Testis (tissue), 3 donors: ENCODE data around the gene ELMOD1. TPM values are rescaled to one million over a fixed set of nuclear protein-coding genes. Genes with fewer than 3 reads are reported as not detected.

ENCODE experiments used
- DNase-seq: peaks from one replicate; pipeline ENCODE4 v3.0.0-alpha.2; 2019
- H3K27ac ChIP-seq, 2 donors: fragments of 200-600 bp; sonication (generic); one replicate each; pipeline ENCODE4 v1.5.1; 2019
- H3K27me3 ChIP-seq: fragments of 200-600 bp; sonication (generic); one replicate; pipeline ENCODE4 v1.5.1; 2019
- H3K36me3 ChIP-seq: fragments of 200-600 bp; sonication (generic); one replicate; pipeline ENCODE4 v1.5.1; 2017; ENCODE audit warnings: low read depth; ENCODE audit errors: missing control alignments
- H3K4me1 ChIP-seq: fragments of 200-600 bp; sonication (generic); one replicate; pipeline ENCODE4 v1.5.1; 2019
- H3K4me3 ChIP-seq, 2 donors: fragments of 200-600 bp; sonication (generic); one replicate each; pipeline ENCODE4 v1.5.1; 2017 to 2019
- H3K9me3 ChIP-seq: fragments of 200-600 bp; sonication (generic); one replicate; pipeline ENCODE4 v1.5.1; 2017
- CTCF ChIP-seq, 3 experiments: fragments of 450-650 bp in 2 of 3; fragments of 200-600 bp in 1 of 3; sonication (generic) in 1 of 3; IDR thresholded peaks; one replicate each; pipeline ENCODE4 v1.5.1; 2016 to 2019; ENCODE audit warnings: antibody characterized with exemption in 3 of 3, mild to moderate bottlenecking in 2 of 3, moderate library complexity in 1 of 3
- POLR2A ChIP-seq: fragments of 450-650 bp; IDR thresholded peaks from one replicate; pipeline ENCODE4 v1.6.1; 2017; ENCODE audit warnings: antibody characterized with exemption, mild to moderate bottlenecking, moderate library complexity
- WGBS, 2 donors: methylation state at CpG; one replicate each; pipeline ENCODE4 v1.1.5; 2018; 5-methylcytosine and 5-hydroxymethylcytosine counted together
- intact Hi-C: fragments of 100-400 bp; cut with DNase I; formaldehyde crosslinking; loops from one replicate; pipeline ENCODE4 v1.15.1; 2023; ENCODE audit warnings: low total_unique reads
- polyA plus RNA-seq: library from polyadenylated mRNA; stranded (reverse); fragments of 350-450 nt; fragmentation: Illumina TruSeq; extraction: RNeasy Lipid Tissue Mini Kit (QIAGEN cat#74804); gene quantifications from one replicate; pipeline ENCODE4 v1.2.3, GENCODE V29; 2014; ENCODE audit warnings: low read depth, low replicate concordance; ENCODE audit not compliant: insufficient read depth
- total RNA-seq, 2 donors: library from RNA; depleted of rRNA; stranded (reverse); fragments of >200 nt; gene quantifications; one replicate each; pipeline ENCODE4 v1.2.3, GENCODE V29; 2016

Gene ELMOD1
- total and polyA plus RNA-seq, 3 donors from 2014 or later: 5.6 to 11.1 (median 8.7) TPM

GRCh38 chr11:107707215-107707671 is 116.3 kb downstream of the ELMOD1 start:
- DNase-seq: no peak
- Histone ChIP-seq H3K27ac (no peak overlapping the region), H3K9me3 (no peaks in the 10 kb centered on the region), H3K4me1 (no peaks in the 10 kb centered on the region), H3K4me3 (no peak overlapping the region), H3K27me3 (no peaks in the 10 kb centered on the region), H3K36me3 (no peaks in the 10 kb centered on the region)
- intact Hi-C loops: no loop called here
- 83 to 87% methylated on average over 3 of the region's 3 CpGs for WGBS, 2 donors
- TF ChIP-seq CTCF (IDR thresholded peaks at IDR 0.05) (no peak), POLR2A (no peak)

GRCh38 chr11:107707807-107708206 is 116.9 kb downstream of the ELMOD1 start:
- WGBS, 2 donors: 56 to 65% methylated on average over 4 of the region's 4 CpGs
- H3K27ac ChIP-seq: no peak overlapping the region
- TF ChIP-seq POLR2A: no peak
- TF ChIP-seq CTCF (IDR thresholded peaks at IDR 0.05): no peak

GRCh38 chr11:107708792-107709191 is 117.8 kb downstream of the ELMOD1 start:
- Histone ChIP-seq H3K27me3 (no peaks in the 10 kb centered on the region), H3K36me3 (no peaks in the 10 kb centered on the region), H3K27ac (no peak overlapping the region), H3K4me1 (no peaks in the 10 kb centered on the region), H3K9me3 (no peaks in the 10 kb centered on the region), H3K4me3 (no peak overlapping the region)
- no peak for TF ChIP-seq POLR2A
- no peak for TF ChIP-seq CTCF (IDR thresholded peaks at IDR 0.05)
- 84 to 87% methylated on average over 3 of the region's 3 CpGs for WGBS, 2 donors
- no peak for DNase-seq
- intact Hi-C loops: no loop called here

More at GRCh38 chr11:107707807-107708206, 116.9 kb downstream of the ELMOD1 start:
- Histone ChIP-seq H3K9me3 (no peaks in the 10 kb centered on the region), H3K36me3 (no peaks in the 10 kb centered on the region), H3K4me1 (no peaks in the 10 kb centered on the region), H3K4me3 (no peak overlapping the region), H3K27me3 (no peaks in the 10 kb centered on the region)
- no peak for DNase-seq
- intact Hi-C loops: no loop called here

GRCh38 chr11:107710301-107710700 is 119.4 kb downstream of the ELMOD1 start:
- TF ChIP-seq CTCF (IDR thresholded peaks at IDR 0.05): no peak
- no peak for TF ChIP-seq POLR2A
- Histone ChIP-seq H3K27me3 (no peaks in the 10 kb centered on the region), H3K27ac (no peak overlapping the region), H3K9me3 (no peaks in the 10 kb centered on the region), H3K4me3 (no peak overlapping the region), H3K36me3 (no peaks in the 10 kb centered on the region), H3K4me1 (no peaks in the 10 kb centered on the region)
- no peak for DNase-seq
- intact Hi-C loops: no loop called here
- 56 to 62% methylated on average over 1 of the region's 1 CpG for WGBS, 2 donors
